ENCODE results near the gene NCBP2L. TPM values are rescaled to one million over a fixed set of nuclear protein-coding genes. Genes with fewer than 3 reads are reported as not detected.

NCBP2L gene
- total RNA-seq, 1 experiment from 2014 or later = 0.20 TPM

GRCh38 chrX:107741404-107741790 lies 36.1 kb upstream of the NCBP2L start (continued):
- TF ChIP-seq RELA (CRISPR knock-in tag; IDR thresholded peaks at IDR 0.05; ENCODE audit: borderline replicate concordance) = no peak
- TF ChIP-seq CBFB (CRISPR knock-in tag; IDR thresholded peaks at IDR 0.05; ENCODE audit: low read depth) = no peak
- TF ChIP-seq NFYB (CRISPR knock-in tag; conservative IDR thresholded peaks at IDR 0.05; ENCODE audit: low read depth) = no peak
- no peak for TF ChIP-seq AR (CRISPR knock-in tag; IDR thresholded peaks at IDR 0.05)
- TF ChIP-seq, protein P1, sequence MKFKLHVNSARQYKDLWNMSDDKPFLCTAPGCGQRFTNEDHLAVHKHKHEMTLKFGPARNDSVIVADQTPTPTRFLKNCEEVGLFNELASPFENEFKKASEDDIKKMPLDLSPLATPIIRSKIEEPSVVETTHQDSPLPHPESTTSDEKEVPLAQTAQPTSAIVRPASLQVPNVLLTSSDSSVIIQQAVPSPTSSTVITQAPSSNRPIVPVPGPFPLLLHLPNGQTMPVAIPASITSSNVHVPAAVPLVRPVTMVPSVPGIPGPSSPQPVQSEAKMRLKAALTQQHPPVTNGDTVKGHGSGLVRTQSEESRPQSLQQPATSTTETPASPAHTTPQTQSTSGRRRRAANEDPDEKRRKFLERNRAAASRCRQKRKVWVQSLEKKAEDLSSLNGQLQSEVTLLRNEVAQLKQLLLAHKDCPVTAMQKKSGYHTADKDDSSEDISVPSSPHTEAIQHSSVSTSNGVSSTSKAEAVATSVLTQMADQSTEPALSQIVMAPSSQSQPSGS (CRISPR knock-in tag; IDR thresholded peaks at IDR 0.05; ENCODE audit: borderline replicate concordance, low read depth) = no peak
- TF ChIP-seq, protein P2, sequence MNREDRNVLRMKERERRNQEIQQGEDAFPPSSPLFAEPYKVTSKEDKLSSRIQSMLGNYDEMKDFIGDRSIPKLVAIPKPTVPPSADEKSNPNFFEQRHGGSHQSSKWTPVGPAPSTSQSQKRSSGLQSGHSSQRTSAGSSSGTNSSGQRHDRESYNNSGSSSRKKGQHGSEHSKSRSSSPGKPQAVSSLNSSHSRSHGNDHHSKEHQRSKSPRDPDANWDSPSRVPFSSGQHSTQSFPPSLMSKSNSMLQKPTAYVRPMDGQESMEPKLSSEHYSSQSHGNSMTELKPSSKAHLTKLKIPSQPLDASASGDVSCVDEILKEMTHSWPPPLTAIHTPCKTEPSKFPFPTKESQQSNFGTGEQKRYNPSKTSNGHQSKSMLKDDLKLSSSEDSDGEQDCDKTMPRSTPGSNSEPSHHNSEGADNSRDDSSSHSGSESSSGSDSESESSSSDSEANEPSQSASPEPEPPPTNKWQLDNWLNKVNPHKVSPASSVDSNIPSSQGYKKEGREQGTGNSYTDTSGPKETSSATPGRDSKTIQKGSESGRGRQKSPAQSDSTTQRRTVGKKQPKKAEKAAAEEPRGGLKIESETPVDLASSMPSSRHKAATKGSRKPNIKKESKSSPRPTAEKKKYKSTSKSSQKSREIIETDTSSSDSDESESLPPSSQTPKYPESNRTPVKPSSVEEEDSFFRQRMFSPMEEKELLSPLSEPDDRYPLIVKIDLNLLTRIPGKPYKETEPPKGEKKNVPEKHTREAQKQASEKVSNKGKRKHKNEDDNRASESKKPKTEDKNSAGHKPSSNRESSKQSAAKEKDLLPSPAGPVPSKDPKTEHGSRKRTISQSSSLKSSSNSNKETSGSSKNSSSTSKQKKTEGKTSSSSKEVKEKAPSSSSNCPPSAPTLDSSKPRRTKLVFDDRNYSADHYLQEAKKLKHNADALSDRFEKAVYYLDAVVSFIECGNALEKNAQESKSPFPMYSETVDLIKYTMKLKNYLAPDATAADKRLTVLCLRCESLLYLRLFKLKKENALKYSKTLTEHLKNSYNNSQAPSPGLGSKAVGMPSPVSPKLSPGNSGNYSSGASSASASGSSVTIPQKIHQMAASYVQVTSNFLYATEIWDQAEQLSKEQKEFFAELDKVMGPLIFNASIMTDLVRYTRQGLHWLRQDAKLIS (CRISPR knock-in tag; IDR thresholded peaks at IDR 0.05; ENCODE audit: borderline replicate concordance) = no peak

GRCh38 chrX:107742700-107743191 lies 34.8 kb upstream of the NCBP2L start:
- Mint-ChIP-seq H3K4me1 (peaks cover 18% of the 10 kb centered on the region), H3K4me3 (peak overlapping the region; percentile 86), H3K27ac (peak overlapping the region; percentile 68; the same call in 1 of the 2 replicates), H3K36me3 (no peaks in the 10 kb centered on the region), H3K27me3 (ENCODE audit: low read depth) (peaks cover 9% of the 10 kb centered on the region; the same call in 1 of the 2 replicates), H3K9me3 (no peaks in the 10 kb centered on the region)
- ChIA-PET CTCF (interaction anchor here (0.8 kb wide), 1 partner anchor 29 kb away, joined by 3 read pairs; no protein-coding TSS in a partner anchor), POLR2A (interaction anchor here (1.6 kb wide), 1 partner anchor 11 kb away, joined by 3 read pairs; no protein-coding TSS in a partner anchor)
- ATAC-seq (no peak), DNase-seq (ENCODE audit: low spot score) (no peak)
- TF ChIP-seq KAT7 (CRISPR knock-in tag; IDR thresholded peaks at IDR 0.05; ENCODE audit: borderline replicate concordance) = no peak
- no peak for TF ChIP-seq IRF1 (CRISPR knock-in tag; IDR thresholded peaks at IDR 0.05)
- no peak for TF ChIP-seq ZNF121 (CRISPR knock-in tag; IDR thresholded peaks at IDR 0.05)
- TF ChIP-seq EMX1 (CRISPR knock-in tag; IDR thresholded peaks at IDR 0.05) = no peak
- TF ChIP-seq, protein P3, sequence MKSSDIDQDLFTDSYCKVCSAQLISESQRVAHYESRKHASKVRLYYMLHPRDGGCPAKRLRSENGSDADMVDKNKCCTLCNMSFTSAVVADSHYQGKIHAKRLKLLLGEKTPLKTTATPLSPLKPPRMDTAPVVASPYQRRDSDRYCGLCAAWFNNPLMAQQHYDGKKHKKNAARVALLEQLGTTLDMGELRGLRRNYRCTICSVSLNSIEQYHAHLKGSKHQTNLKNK (CRISPR knock-in tag; IDR thresholded peaks at IDR 0.05) = no peak
- no peak for TF ChIP-seq AR (CRISPR knock-in tag; IDR thresholded peaks at IDR 0.05)
- TF ChIP-seq E2F4 (CRISPR knock-in tag; IDR thresholded peaks at IDR 0.05; ENCODE audit: borderline replicate concordance, low read depth) = no peak
- no peak for TF ChIP-seq ZNF232 (CRISPR knock-in tag; IDR thresholded peaks at IDR 0.05)
- no peak for TF ChIP-seq CREM (CRISPR knock-in tag; IDR thresholded peaks at IDR 0.05)
- TF ChIP-seq, protein P1 (CRISPR knock-in tag; IDR thresholded peaks at IDR 0.05; ENCODE audit: borderline replicate concordance, low read depth) = no peak
- TF ChIP-seq TP53 (CRISPR knock-in tag; IDR thresholded peaks at IDR 0.05) = no peak
- TF ChIP-seq, protein P4, sequence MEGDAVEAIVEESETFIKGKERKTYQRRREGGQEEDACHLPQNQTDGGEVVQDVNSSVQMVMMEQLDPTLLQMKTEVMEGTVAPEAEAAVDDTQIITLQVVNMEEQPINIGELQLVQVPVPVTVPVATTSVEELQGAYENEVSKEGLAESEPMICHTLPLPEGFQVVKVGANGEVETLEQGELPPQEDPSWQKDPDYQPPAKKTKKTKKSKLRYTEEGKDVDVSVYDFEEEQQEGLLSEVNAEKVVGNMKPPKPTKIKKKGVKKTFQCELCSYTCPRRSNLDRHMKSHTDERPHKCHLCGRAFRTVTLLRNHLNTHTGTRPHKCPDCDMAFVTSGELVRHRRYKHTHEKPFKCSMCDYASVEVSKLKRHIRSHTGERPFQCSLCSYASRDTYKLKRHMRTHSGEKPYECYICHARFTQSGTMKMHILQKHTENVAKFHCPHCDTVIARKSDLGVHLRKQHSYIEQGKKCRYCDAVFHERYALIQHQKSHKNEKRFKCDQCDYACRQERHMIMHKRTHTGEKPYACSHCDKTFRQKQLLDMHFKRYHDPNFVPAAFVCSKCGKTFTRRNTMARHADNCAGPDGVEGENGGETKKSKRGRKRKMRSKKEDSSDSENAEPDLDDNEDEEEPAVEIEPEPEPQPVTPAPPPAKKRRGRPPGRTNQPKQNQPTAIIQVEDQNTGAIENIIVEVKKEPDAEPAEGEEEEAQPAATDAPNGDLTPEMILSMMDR (IDR thresholded peaks at IDR 0.05) = no peak
